ENCODE results near the gene KLHL7. TPM values are rescaled to one million over a fixed set of nuclear protein-coding genes. Genes with fewer than 3 reads are reported as not detected.

Gene KLHL7
- total RNA-seq, 1 experiment from 2014 or later = 43.8 TPM

DNA sequence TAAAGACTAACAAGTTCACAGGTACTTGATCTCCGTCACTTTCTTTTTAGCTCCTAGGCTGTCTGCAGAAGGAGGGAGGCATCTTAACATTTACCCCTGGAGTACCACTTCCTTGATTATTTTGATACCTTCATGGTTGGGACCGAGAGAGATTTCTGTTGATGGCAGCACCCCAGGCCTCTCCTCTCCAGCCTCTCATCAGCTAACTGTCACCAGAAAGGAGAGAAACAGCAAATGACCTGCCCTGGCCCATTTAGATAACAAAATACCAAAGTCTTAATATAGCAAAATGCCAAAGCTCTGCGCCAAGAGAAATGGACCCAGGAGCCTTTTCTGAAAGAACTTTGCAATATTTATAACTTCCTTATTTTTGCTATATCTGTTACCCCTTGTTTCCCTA, 30.0 kb upstream of the KLHL7 start:
- POLR2A ChIA-PET (ENCODE audit: low non-redundant PET) = no interaction called here
- no peaks in the 10 kb centered on the region for H3K27me3 ChIP-seq (replicated peaks; ENCODE audit: insufficient read depth, low read depth, low read length, poor library complexity)
- CTCF ChIA-PET = no interaction called here
- no TSS peak for BruUV-seq (replicated peaks)
- H3K36me3 ChIP-seq (ENCODE audit: insufficient read depth, low read length, poor library complexity, severe bottlenecking) = no peaks in the 10 kb centered on the region
- H3K27ac ChIP-seq (ENCODE audit: low read depth, low read length, poor library complexity, severe bottlenecking) = no peak overlapping the region
- H3K4me1 ChIP-seq (ENCODE audit: insufficient read depth, low read length, poor library complexity, severe bottlenecking) = peaks cover 4% of the 10 kb centered on the region
- no peak overlapping the region for H3K4me3 ChIP-seq (ENCODE audit: low read depth, low read length, poor library complexity, severe bottlenecking)
- DNase-seq (ENCODE audit: low spot score) = no peak
- intact Hi-C loops (cut with micrococcal nuclease; ENCODE audit: unreplicated experiment) = no loop called here
- TF ChIP-seq, protein P1, sequence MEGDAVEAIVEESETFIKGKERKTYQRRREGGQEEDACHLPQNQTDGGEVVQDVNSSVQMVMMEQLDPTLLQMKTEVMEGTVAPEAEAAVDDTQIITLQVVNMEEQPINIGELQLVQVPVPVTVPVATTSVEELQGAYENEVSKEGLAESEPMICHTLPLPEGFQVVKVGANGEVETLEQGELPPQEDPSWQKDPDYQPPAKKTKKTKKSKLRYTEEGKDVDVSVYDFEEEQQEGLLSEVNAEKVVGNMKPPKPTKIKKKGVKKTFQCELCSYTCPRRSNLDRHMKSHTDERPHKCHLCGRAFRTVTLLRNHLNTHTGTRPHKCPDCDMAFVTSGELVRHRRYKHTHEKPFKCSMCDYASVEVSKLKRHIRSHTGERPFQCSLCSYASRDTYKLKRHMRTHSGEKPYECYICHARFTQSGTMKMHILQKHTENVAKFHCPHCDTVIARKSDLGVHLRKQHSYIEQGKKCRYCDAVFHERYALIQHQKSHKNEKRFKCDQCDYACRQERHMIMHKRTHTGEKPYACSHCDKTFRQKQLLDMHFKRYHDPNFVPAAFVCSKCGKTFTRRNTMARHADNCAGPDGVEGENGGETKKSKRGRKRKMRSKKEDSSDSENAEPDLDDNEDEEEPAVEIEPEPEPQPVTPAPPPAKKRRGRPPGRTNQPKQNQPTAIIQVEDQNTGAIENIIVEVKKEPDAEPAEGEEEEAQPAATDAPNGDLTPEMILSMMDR (conservative IDR thresholded peaks at IDR 0.05; ENCODE audit: low read depth, low read length) = no peak
- no peak for TF ChIP-seq EZH2 (IDR thresholded peaks at IDR 0.05; ENCODE audit: borderline replicate concordance, low read depth, low read length, poor library complexity, severe bottlenecking)
- no peaks in the 10 kb centered on the region for H3K9me3 ChIP-seq (ENCODE audit: low read depth, low read length, poor library complexity, severe bottlenecking)

DNA sequence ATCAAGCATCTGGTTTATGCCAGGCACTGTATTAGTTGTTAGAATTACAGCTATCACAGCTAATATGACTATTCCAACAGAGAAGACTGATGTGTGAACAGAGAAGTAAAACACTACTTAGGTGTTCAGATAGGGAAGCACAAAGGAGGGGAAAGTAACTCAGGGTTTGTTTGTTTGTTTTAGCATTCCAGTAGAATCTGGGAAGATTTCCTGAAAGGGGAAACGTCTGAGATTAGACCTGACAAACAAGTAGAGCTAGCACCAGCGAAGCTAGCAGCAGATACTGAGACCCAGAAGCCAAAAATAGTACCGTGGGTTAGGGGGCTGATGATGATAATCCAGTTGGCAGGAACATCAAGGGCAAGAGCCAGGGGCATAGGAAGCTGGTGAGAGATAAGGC, 28.8 kb upstream of the KLHL7 start:
- no peak for DNase-seq (ENCODE audit: low spot score)
- H3K36me3 ChIP-seq (ENCODE audit: insufficient read depth, low read length, poor library complexity, severe bottlenecking) = no peaks in the 10 kb centered on the region
- intact Hi-C loops (cut with micrococcal nuclease; ENCODE audit: unreplicated experiment) = no loop called here
- no TSS peak for BruUV-seq (replicated peaks)
- no peak overlapping the region for H3K27ac ChIP-seq (ENCODE audit: low read depth, low read length, poor library complexity, severe bottlenecking)
- H3K4me3 ChIP-seq (ENCODE audit: low read depth, low read length, poor library complexity, severe bottlenecking) = no peak overlapping the region
- peaks cover 4% of the 10 kb centered on the region for H3K4me1 ChIP-seq (ENCODE audit: insufficient read depth, low read length, poor library complexity, severe bottlenecking)
- CTCF ChIA-PET = no interaction called here
- H3K9me3 ChIP-seq (ENCODE audit: low read depth, low read length, poor library complexity, severe bottlenecking) = no peaks in the 10 kb centered on the region
- no peaks in the 10 kb centered on the region for H3K27me3 ChIP-seq (replicated peaks; ENCODE audit: insufficient read depth, low read depth, low read length, poor library complexity)
- POLR2A ChIA-PET (ENCODE audit: low non-redundant PET) = no interaction called here
- no peak for TF ChIP-seq EZH2 (IDR thresholded peaks at IDR 0.05; ENCODE audit: borderline replicate concordance, low read depth, low read length, poor library complexity, severe bottlenecking)
- TF ChIP-seq, protein P1 (conservative IDR thresholded peaks at IDR 0.05; ENCODE audit: low read depth, low read length) = no peak

DNA sequence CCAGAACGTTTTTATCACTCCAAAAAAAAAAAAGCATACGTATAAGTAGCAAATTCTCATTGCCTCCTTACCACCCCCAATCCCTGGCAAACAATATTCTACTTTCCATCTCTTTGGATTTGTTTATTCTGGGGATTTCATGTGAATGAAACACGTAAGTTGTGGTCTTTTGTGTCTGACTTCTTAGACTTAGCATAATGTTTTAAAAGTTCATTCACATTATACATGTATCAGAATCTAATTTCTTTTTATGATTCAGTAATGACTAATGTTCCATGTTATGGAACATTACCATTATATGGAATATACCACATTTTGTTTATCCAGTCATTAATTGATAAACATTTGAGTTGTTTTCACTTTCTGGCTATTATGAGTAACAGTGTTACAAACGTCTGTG, 12.5 kb upstream of the KLHL7 start:
- Histone ChIP-seq H3K27me3 (replicated peaks; ENCODE audit: insufficient read depth, low read depth, low read length, poor library complexity) (no peaks in the 10 kb centered on the region), H3K4me1 (ENCODE audit: insufficient read depth, low read length, poor library complexity, severe bottlenecking) (no peaks in the 10 kb centered on the region), H3K4me3 (ENCODE audit: low read depth, low read length, poor library complexity, severe bottlenecking) (no peak overlapping the region), H3K9me3 (ENCODE audit: low read depth, low read length, poor library complexity, severe bottlenecking) (no peaks in the 10 kb centered on the region), H3K27ac (ENCODE audit: low read depth, low read length, poor library complexity, severe bottlenecking) (no peak overlapping the region), H3K36me3 (ENCODE audit: insufficient read depth, low read length, poor library complexity, severe bottlenecking) (no peaks in the 10 kb centered on the region)
- no TSS peak for BruUV-seq (replicated peaks)
- ChIA-PET POLR2A (ENCODE audit: low non-redundant PET) (no interaction called here), CTCF (no interaction called here)
- intact Hi-C loops (cut with micrococcal nuclease; ENCODE audit: unreplicated experiment) = no loop called here
- TF ChIP-seq, protein P1 (conservative IDR thresholded peaks at IDR 0.05; ENCODE audit: low read depth, low read length) = no peak
- no peak for TF ChIP-seq EZH2 (IDR thresholded peaks at IDR 0.05; ENCODE audit: borderline replicate concordance, low read depth, low read length, poor library complexity, severe bottlenecking)
- no peak for DNase-seq (ENCODE audit: low spot score)
